Astrocyte (in vitro differentiated cells and primary cell): ENCODE results near the gene HSPG2.
"Not testable (repeated sequence)": the region's sequence is repeated elsewhere in the genome, so short reads cannot be mapped to it uniquely, and the experiment has no call there.

Experiments used
- CTCF ChIP-seq: IDR thresholded peaks from 2 replicates; pipeline ENCODE4 v1.5.1; 2011; ENCODE audit warnings: low read depth, mild to moderate bottlenecking, inconsistent platforms, low read length, moderate library complexity; ENCODE audit not compliant: insufficient read depth
- EZH2 ChIP-seq: IDR thresholded peaks from 2 replicates; pipeline ENCODE4 v1.6.1; 2012; ENCODE audit warnings: mild to moderate bottlenecking, low read length, inconsistent platforms; ENCODE audit not compliant: insufficient read depth

GRCh38 chr1:21978209-21978608 lies 41.1 kb upstream of the HSPG2 start:
- not testable (repeated sequence) for TF ChIP-seq EZH2, CTCF
